ENCODE data around the gene ZC3H12D.

GRCh38 chr6:149433881-149434280 lies 50.9 kb downstream of the ZC3H12D start:
- TF ChIP-seq CTCF (IDR thresholded peaks at IDR 0.05), result no peak
- TF ChIP-seq ZFX (IDR thresholded peaks at IDR 0.05; ENCODE audit: borderline replicate concordance), result no peak

All from 22Rv1 (cell line).